H9 (cell line): ENCODE measurements around the gene FAM200C. TPM values are rescaled to one million over a fixed set of nuclear protein-coding genes. Genes with fewer than 3 reads are reported as not detected.

Experiments
- DNase-seq: peaks from one replicate; pipeline ENCODE4 v3.0.0-alpha.2; 2017
- H2AFZ ChIP-seq: one replicate; pipeline ENCODE4 v1.6.1; 2013; ENCODE audit warnings: mild to moderate bottlenecking, low read length, control low read depth, moderate library complexity
- H2AK5ac ChIP-seq: 2 replicates; pipeline ENCODE4 v1.6.1; 2013; ENCODE audit warnings: low read length, control low read depth, mixed read lengths; ENCODE audit not compliant: insufficient read length
- H2BK120ac ChIP-seq: one replicate; pipeline ENCODE4 v1.6.1; 2013; ENCODE audit warnings: low read depth, mild to moderate bottlenecking, low read length, control low read depth, inconsistent platforms; ENCODE audit not compliant: poor library complexity, severe bottlenecking
- H2BK12ac ChIP-seq: 2 replicates; pipeline ENCODE4 v1.6.1; 2013; ENCODE audit warnings: low read length, control low read depth, mixed read lengths, low read depth; ENCODE audit not compliant: insufficient read length
- H2BK15ac ChIP-seq: 2 replicates; pipeline ENCODE4 v1.6.1; 2013; ENCODE audit warnings: low read depth, low read length, control low read depth
- H2BK20ac ChIP-seq: one replicate; pipeline ENCODE4 v1.6.1; 2013; ENCODE audit warnings: low read depth, mild to moderate bottlenecking, low read length, control low read depth, inconsistent platforms; ENCODE audit not compliant: poor library complexity, severe bottlenecking
- H2BK5ac ChIP-seq: 2 replicates; pipeline ENCODE4 v1.6.1; 2013; ENCODE audit warnings: low read length, control low read depth, mixed read lengths; ENCODE audit not compliant: insufficient read length
- H3K14ac ChIP-seq: 2 replicates; pipeline ENCODE4 v1.6.1; 2013; ENCODE audit warnings: low read length, control low read depth; ENCODE audit not compliant: insufficient read depth
- H3K18ac ChIP-seq: 2 replicates; pipeline ENCODE4 v1.6.1; 2013; ENCODE audit warnings: low read depth, mild to moderate bottlenecking, mixed read lengths, low read length, control low read depth; ENCODE audit not compliant: insufficient read length
- H3K23ac ChIP-seq: 2 replicates; pipeline ENCODE4 v1.6.1; 2013; ENCODE audit warnings: low read length, control low read depth, mixed read lengths, low read depth; ENCODE audit not compliant: insufficient read length
- H3K23me2 ChIP-seq: 2 replicates; pipeline ENCODE4 v1.6.1; 2013; ENCODE audit warnings: low read depth, mild to moderate bottlenecking, mixed read lengths, low read length, control low read depth; ENCODE audit not compliant: insufficient read length, poor library complexity, severe bottlenecking
- H3K27ac ChIP-seq: 2 replicates; pipeline ENCODE4 v1.5.1; 2013; ENCODE audit warnings: low read length, control low read depth, mixed read lengths, low read depth; ENCODE audit not compliant: insufficient read length
- H3K27me3 ChIP-seq: 2 replicates; pipeline ENCODE4 v1.6.1; 2013; ENCODE audit warnings: low read length, control low read depth, inconsistent platforms; ENCODE audit not compliant: insufficient read depth
- H3K4ac ChIP-seq: 2 replicates; pipeline ENCODE4 v1.6.1; 2013; ENCODE audit warnings: low read depth, mild to moderate bottlenecking, control low read depth, inconsistent platforms, low read length, moderate library complexity
- H3K4me1 ChIP-seq: 2 replicates; pipeline ENCODE4 v1.6.1; 2013; ENCODE audit warnings: low read length, control low read depth, inconsistent platforms; ENCODE audit not compliant: insufficient read depth
- H3K4me2 ChIP-seq: 2 replicates; pipeline ENCODE4 v1.6.1; 2013; ENCODE audit warnings: low read length, control low read depth, mixed read lengths; ENCODE audit not compliant: insufficient read length, insufficient read depth
- H3K56ac ChIP-seq: 2 replicates; pipeline ENCODE4 v1.6.1; 2013; ENCODE audit warnings: low read depth, mild to moderate bottlenecking, mixed read lengths, low read length, control low read depth; ENCODE audit not compliant: insufficient read length
- H3K79me1 ChIP-seq: 2 replicates; pipeline ENCODE4 v1.6.1; 2013; ENCODE audit warnings: low read depth, mild to moderate bottlenecking, moderate library complexity, low read length, control low read depth, inconsistent platforms; ENCODE audit not compliant: insufficient read depth, poor library complexity, severe bottlenecking
- H3K79me2 ChIP-seq: 2 replicates; pipeline ENCODE4 v1.6.1; 2013; ENCODE audit warnings: low read length, control low read depth, inconsistent platforms; ENCODE audit not compliant: insufficient read depth
- H3K9ac ChIP-seq: 2 replicates; pipeline ENCODE4 v1.6.1; 2013; ENCODE audit warnings: low read length, control low read depth, mixed read lengths; ENCODE audit not compliant: insufficient read length; ENCODE audit errors: extremely low read depth
- H3K9me3 ChIP-seq: one replicate; pipeline ENCODE4 v1.6.1; 2013; ENCODE audit warnings: low read depth, low read length, inconsistent platforms; ENCODE audit not compliant: control insufficient read depth
- H3T11ph ChIP-seq: one replicate; pipeline ENCODE4 v1.6.1; 2013; ENCODE audit warnings: mild to moderate bottlenecking, low read length, control low read depth, inconsistent platforms
- H4K20me1 ChIP-seq: one replicate; pipeline ENCODE4 v1.6.1; 2013; ENCODE audit not compliant: control insufficient read depth, insufficient read length, insufficient read depth
- H4K5ac ChIP-seq: 2 replicates; pipeline ENCODE4 v1.6.1; 2013; ENCODE audit warnings: low read depth, mild to moderate bottlenecking, mixed read lengths, low read length, control low read depth; ENCODE audit not compliant: insufficient read length
- H4K8ac ChIP-seq: replicated peaks from 2 replicates; pipeline ENCODE4 v1.6.1; 2013; ENCODE audit warnings: low read length, control low read depth, mixed read lengths, low read depth; ENCODE audit not compliant: insufficient read length
- H4K91ac ChIP-seq: 2 replicates; pipeline ENCODE4 v1.6.1; 2013; ENCODE audit warnings: low read depth, mild to moderate bottlenecking, moderate library complexity, mixed read lengths, low read length, control low read depth; ENCODE audit not compliant: insufficient read length
- H3K27ac Mint-ChIP-seq, 3 experiments: 2 replicates in 2 of 3; 3 replicates in 1 of 3; pipeline ENCODE4 v1.8.0; 2020 to 2021; ENCODE audit warnings: mixed read lengths in 3 of 3, mild to moderate bottlenecking in 1 of 3, moderate library complexity in 1 of 3
- H3K27me3 Mint-ChIP-seq: 2 replicates; pipeline ENCODE4 v1.8.0; 2021; ENCODE audit warnings: low read depth, mild to moderate bottlenecking, moderate library complexity, mixed read lengths
- H3K36me3 Mint-ChIP-seq, 3 experiments: 2 replicates in 2 of 3; 3 replicates in 1 of 3; pipeline ENCODE4 v1.8.0; 2020 to 2021; ENCODE audit warnings: low read depth in 3 of 3, mixed read lengths in 3 of 3; ENCODE audit not compliant: insufficient read depth in 1 of 3
- H3K4me1 Mint-ChIP-seq, 2 experiments: 2 replicates each; pipeline ENCODE4 v1.8.0; 2020; ENCODE audit warnings: mixed read lengths in 2 of 2
- H3K4me3 Mint-ChIP-seq, 2 experiments: 2 replicates in 1 of 2; 3 replicates in 1 of 2; pipeline ENCODE4 v1.8.0; 2020 to 2021; ENCODE audit warnings: mild to moderate bottlenecking in 2 of 2, mixed read lengths in 2 of 2, moderate library complexity in 1 of 2
- H3K9me3 Mint-ChIP-seq, 2 experiments: 2 replicates in 1 of 2; 3 replicates in 1 of 2; pipeline ENCODE4 v1.8.0; 2020; ENCODE audit warnings: mild to moderate bottlenecking in 2 of 2, mixed read lengths in 2 of 2, moderate library complexity in 1 of 2
- CTCF ChIP-seq: fragments of 200-600 bp; sonication (generic); conservative IDR thresholded peaks from 3 replicates; pipeline ENCODE4 v1.8.0; 2021; ENCODE audit warnings: antibody characterized with exemption, mild to moderate bottlenecking
- WGBS: extraction: QIAGEN DNeasy Blood & Tissue Kit; methylation state at CpG from one replicate; pipeline ENCODE4 v1.1.7; 2013; ENCODE audit warnings: missing lambda C conversion rate, low lambda C conversion rate, mixed read lengths; ENCODE audit not compliant: insufficient read length; ENCODE audit errors: extremely low coverage; 5-methylcytosine and 5-hydroxymethylcytosine counted together
- total RNA-seq: library from RNA; stranded (reverse); gene quantifications from 2 replicates; pipeline ENCODE4 v1.2.1, GENCODE V29; 2021

The FAM200C gene
- total RNA-seq, 1 experiment from 2014 or later = 4.3 TPM

- Histone ChIP-seq H3K9me3 (no peaks in the 10 kb centered on the region), H2AFZ (no peak overlapping the region), H3K4ac (no peak overlapping the region), H3K18ac (no peak overlapping the region), H3K23me2 (no peaks in the 10 kb centered on the region), H2BK120ac (no peak overlapping the region), H3K14ac (no peak overlapping the region), H4K91ac (no peak overlapping the region), H2BK15ac (no peak overlapping the region), H3K79me2 (no peaks in the 10 kb centered on the region), H3K4me2 (no peak overlapping the region), H3K4me1 (peaks cover 2% of the 10 kb centered on the region; the same call in 1 of the 2 replicates), H3T11ph (no peak overlapping the region), H2BK12ac (no peak overlapping the region), H2BK20ac (no peak overlapping the region), H3K27me3 (no peaks in the 10 kb centered on the region), H4K5ac (no peak overlapping the region), H4K8ac (no peak overlapping the region), H3K23ac (no peak overlapping the region), H4K20me1 (no peaks in the 10 kb centered on the region), H2AK5ac (no peak overlapping the region), H2BK5ac (no peak overlapping the region), H3K27ac (no peak overlapping the region), H3K56ac (no peak overlapping the region), H3K79me1 (no peaks in the 10 kb centered on the region), H3K9ac (no peak overlapping the region)
- DNase-seq = no peak
- no CpG with 5 or more reads among the region's 27 CpGs for WGBS
- Mint-ChIP-seq H3K36me3 (no peaks in the 10 kb centered on the region), H3K9me3 (no peaks in the 10 kb centered on the region), H3K27ac (peak overlapping the region in 1 of 3 experiments; percentile 67; a peak in 1 of 7 replicates), H3K4me1 (peaks cover 5 to 7% of the 10 kb centered on the region in 2 experiments), H3K27me3 (no peaks in the 10 kb centered on the region), H3K4me3 (no peak overlapping the region)
- no peak for TF ChIP-seq CTCF
Measured at GRCh38 chr5:160349249-160349934, 50.5 kb downstream of the FAM200C start.
